HG02571 (cell line): ENCODE measurements around the gene LARP6.
"Not testable (repeated sequence)": the region's sequence is repeated elsewhere in the genome, so short reads cannot be mapped to it uniquely, and the experiment has no call there.

ENCODE experiments used
- ATAC-seq: cut with Tn5 transposase; IDR thresholded peaks from one replicate; pipeline ENCODE4 v1.9.1; 2021; ENCODE audit warnings: mild to moderate bottlenecking, moderate library complexity; ENCODE audit not compliant: unreplicated experiment

LARP6 gene

DNA sequence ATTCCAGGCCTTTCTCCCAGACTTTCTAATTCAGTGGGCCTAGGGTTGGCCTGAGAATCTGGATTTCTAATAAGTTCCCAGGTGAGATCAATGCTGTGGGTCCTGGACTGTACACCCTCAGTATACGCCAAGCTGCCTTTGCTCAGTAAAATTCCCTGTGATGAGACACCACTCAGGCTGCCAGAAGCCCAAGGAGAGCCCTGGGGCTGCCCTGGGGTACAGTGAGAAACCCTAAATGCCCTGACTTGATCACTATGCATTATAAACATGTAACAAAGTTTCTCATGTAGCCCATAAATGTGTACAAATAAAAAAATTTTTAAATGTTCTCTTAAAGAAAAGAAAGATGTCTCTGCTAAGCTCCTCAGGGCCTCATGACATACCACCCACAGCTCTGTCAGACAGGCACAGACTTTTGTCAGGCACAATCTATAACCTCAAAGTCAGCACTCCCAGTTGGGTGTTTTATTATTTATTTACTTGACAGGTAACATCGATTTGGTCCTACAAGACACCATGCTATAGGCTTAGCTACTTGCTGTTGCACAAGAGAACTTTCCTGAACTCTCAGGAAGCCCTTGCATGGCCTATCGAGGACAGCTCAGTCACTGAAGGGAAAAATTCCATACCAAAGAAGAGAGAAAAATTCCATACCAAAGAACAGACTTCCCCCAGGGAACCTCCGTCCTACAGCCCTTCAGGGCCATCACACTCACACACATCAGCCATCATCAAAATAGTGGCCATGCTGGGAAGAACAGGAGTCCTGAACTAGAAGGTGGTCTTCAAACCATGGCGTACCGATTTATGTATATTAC, 22.7 kb downstream of the LARP6 start:
- ATAC-seq, result no peak

GRCh38 chr15:70830615-70831014, 23.3 kb downstream of the LARP6 start:
- no peak for ATAC-seq

GRCh38 chr15:70829371-70830166, 24.4 kb downstream of the LARP6 start:
- ATAC-seq, result no peak

DNA sequence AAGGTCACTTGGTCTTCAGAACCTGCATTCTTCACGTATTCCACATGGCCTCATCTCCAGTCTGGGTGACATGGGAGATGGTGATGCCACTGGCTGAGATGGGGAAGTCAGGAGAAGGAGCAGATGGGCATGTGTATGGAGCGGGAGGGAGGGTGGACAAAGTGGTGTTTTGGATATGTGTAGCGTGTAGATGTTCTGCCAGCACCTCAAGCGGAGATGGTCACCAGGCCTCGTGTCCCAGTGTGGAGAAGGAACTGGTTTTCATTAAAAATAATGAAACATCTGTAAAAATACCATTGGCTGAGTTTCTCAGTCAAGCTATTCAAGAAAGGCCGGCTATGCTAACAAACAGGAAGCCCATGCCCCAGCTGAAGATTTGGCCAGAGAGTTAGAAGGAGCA, 26.2 kb downstream of the LARP6 start:
- ATAC-seq, result no peak

- ATAC-seq, result no peak
Measured at GRCh38 chr15:70826634-70827033, 27.3 kb downstream of the LARP6 start.

DNA sequence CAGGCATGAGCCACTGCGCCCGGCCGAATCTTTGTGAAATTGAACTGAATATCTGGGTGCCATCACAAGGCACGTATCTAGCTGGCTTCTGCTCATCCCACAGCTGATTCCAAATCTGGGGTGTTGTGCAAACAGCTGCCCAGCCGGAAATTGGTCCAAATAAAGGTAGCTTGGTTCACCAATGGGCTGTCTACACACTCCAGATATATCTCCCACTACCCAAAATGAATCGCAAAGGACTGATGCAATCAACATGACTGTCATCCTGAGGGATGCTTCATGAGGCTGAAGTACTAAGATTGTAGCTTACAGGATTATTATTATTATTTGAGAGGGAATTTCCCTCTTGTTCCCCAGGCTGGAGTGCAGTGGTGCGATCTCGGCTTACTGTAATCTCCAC, 28.1 kb downstream of the LARP6 start:
- ATAC-seq, result no peak

- no peak for ATAC-seq
Measured at GRCh38 chr15:70823196-70823595, 30.8 kb downstream of the LARP6 start.

GRCh38 chr15:70820214-70820613, 33.7 kb downstream of the LARP6 start:
- ATAC-seq, result no peak

- ATAC-seq, result no peak
Measured at GRCh38 chr15:70818580-70818979, 35.4 kb downstream of the LARP6 start.

DNA sequence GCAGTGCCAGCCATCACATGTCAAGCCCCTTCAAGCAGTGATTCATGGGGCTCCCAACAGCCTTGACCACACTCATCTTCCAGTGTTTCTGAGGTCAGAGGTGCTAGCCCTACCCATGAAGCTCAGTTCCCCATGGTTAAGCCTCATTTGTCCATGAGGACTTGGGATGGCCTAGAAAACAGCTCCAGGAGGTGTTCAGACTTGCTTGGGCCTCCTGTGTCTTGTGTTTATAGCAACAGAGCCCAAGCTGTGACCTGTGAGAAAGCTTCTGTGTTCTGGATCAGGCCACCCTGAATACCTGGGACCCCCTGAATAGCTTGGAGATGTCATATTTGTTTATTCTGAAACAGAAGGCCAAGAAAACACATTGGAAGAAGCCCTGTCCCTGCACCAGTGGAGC, 36.7 kb downstream of the LARP6 start:
- ATAC-seq, result no peak

DNA sequence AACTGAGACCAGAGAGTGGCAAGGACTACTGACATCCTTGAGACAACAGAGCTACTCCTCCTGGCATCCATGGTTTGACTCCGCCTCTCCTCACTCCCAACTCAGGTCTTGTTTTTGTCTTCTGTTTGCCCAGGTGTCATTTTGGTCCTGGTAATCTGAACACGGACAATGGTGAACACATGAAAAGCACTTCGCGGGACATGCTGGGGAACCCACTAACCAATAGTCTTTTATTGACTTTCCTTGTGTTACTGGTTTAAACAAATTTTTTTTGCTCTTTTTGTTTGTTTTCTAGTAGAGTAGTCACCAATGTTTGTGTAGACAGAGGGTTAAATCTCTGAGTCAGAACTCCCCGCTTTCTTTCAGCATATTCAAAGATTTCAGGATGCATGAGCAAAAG, 38.4 kb downstream of the LARP6 start:
- ATAC-seq, result no peak

DNA sequence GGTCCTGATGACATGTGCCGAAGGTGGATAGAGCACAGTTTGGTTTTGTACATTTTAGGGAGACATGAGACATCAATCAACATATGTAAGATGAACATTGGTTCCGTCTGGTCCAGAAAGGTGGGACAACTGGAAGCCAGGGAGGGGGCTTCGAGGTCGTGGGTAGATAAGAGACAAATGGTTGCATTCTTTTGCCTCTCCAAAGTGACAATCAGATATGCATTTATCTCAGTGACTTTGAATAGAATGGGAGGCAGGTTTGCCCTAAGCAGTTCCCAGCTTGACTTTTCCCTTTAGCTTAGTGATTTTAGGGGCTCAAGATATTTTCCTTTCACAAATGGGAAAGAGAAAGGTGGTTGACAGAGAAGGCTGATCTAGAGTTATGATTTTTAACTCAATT, 38.9 kb downstream of the LARP6 start:
- ATAC-seq, result not testable (repeated sequence)

DNA sequence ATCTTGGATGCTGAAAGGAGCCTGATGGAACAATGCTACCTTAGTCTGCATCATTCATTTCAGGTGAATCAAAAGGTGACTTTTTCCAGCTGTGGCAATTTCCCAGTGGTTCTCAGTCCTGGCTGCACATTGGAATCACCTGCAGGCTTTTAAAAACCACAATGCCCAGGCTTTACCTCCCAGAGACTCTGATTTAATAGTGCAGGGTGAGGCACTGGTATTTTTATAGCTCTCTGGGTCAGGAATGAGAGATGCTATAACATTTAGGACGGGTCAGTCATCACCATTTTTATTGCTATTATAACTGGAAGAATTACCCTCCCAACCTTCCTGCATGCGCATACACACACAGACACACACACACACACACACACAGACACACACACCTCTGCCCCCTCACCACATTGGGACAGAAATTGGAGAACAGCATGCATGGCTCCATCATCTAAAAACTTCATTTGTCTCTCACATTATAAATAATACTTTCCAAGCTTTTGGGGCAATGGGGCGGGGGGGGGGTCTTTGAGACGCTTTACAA, 41.1 kb downstream of the LARP6 start:
- no peak for ATAC-seq

- no peak for ATAC-seq
Measured at GRCh38 chr15:70810916-70811578, 42.9 kb downstream of the LARP6 start.

DNA sequence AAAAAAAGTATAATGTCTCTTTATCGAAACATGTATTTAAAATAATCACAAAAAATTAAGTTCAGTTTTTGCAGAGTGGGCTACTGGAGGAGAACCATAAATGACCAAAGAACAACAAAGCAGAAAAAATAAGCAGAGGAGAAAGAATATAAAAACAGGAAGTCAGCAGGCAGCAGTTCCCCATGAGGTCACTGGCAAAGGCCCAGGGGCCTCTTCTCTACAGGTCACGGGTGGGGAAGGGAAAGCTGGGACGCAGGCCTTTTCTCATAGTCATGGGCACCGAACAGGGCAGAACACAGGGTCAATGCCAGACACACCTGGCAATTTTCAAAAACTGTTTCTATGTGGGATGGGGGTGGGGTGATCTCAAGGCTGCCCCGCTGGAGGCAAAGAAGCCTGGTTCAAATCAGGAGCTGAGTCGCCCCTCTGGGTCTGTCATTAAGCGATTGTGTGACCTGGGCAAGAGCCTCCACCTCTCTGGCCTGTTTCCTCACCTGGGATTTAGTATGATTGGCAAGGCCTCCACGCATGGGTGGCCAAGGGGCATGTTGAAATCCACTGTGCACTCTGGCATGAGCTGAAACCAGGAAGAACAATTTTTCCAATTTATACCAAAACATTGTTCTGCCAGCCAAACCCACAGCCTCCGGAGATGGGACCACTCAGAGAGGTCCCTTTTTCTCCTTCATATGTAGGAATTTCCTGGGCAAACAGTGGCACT, 46.8 kb downstream of the LARP6 start:
- no peak for ATAC-seq

DNA sequence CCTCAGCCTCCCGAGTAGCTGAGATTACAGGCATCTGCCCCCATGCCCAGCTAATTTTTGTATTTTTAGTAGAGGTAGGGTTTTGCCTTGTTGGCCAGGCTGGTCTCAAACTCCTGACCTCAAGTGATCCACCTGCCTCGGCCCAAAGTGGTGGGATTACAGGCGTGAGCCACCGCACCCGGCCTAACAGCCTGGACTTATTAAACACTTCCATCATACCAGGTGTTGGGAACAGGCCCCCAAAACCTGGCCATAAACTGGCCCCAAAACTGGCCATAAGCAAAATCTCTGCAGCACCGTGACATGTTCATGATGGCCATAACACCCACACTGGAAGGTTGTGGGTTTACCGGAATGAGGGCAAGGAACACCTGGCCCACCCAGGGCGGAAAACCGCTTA, 49.6 kb downstream of the LARP6 start:
- ATAC-seq, result not testable (repeated sequence)

DNA sequence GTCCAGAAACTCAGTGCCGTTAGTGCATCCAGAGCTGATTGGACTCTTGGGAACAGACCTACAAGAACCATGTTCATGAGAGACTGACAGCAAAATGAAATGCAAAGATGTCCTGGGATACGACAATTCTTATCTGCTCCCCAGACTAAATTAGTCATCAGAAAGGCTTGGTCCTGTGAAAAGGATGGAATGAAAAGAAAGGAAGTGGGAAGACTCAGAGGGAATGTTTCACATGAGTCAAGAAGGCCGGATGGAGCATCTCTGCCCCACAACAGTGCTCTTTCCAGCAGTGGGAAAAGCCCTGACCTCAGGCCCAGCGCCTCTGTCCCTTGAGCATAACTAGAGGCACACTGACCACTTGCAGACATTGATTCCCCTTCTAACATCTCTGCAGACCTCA, 51.3 kb downstream of the LARP6 start:
- ATAC-seq, result no peak

- ATAC-seq, result no peak
Measured at GRCh38 chr15:70801109-70801508, 52.8 kb downstream of the LARP6 start.

DNA sequence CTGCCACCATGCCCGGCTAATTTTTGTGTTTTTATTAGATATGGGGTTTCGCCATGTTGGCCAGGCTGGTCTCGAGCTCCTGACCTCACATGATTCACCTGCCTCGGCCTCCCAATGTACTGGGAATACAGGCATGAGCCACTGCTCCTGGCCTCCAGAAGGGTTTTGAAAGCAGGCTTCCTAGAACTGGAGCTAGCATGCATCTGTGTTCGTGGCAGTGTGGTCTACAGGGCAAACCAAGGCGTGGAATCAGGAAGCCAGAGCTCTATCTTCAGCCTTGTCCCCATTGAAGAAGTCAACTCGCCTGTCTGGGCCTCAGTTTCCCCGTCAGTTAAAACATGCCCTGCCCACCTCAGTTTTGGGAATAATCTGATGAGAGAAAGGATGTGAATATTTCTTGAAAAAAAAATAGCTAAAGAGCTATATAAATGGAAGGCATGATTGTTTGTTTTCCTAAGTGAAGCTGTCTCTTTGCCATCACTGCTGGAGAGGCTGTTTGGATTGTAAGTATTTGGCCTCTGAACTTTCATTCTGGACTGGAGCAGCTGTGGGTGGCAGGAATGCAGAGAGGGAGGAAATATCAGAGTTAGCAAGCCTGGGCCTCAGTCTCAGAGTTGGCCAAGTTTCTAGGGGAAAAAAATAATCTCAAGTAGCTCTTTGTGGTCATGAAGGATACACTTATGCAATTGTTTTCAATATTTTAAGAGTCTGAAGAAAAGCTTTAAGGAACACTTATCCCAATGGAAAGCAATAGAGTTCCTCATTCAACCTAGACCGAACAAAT, 54.1 kb downstream of the LARP6 start:
- no peak for ATAC-seq

GRCh38 chr15:70797464-70797863, 56.5 kb downstream of the LARP6 start:
- ATAC-seq, result no peak
